GM12878 (cell line): ENCODE results near the gene RARA. TPM values are rescaled to one million over a fixed set of nuclear protein-coding genes. Genes with fewer than 3 reads are reported as not detected.

Experiments used
- ATAC-seq: fragments of 200-7000 bp; cut with Tn5 transposase; 3 replicates; pipeline ENCODE4 v1.9.1; 2020; ENCODE audit warnings: mild to moderate bottlenecking, moderate library complexity
- BruUV-seq: library from RNA; stranded (reverse); fragments of 400-500 nt; replicated peaks from 2 replicates; lab custom pipeline; 2021; lab: Mats Ljungman, UMichigan
- CTCF ChIA-PET: fragments of 300-600 bp; sonication (Branson Sonifier 250); formaldehyde crosslinking; extraction: SDS; loops from one replicate; lab custom pipeline; 2021; ENCODE audit warnings: inconsistent platforms; lab: Yijun Ruan, JAX
- POLR2A ChIA-PET: fragments of 350-600 bp; formaldehyde crosslinking; extraction: SDS; loops from one replicate; lab custom pipeline; 2021; ENCODE audit warnings: inconsistent platforms; lab: Charles Lee
- RAD21 ChIA-PET: fragments of 300-600 bp; sonication (Branson Sonifier 250); formaldehyde crosslinking; loops from one replicate; lab custom pipeline; 2023; ENCODE audit warnings: antibody characterized with exemption; ENCODE audit not compliant: unreplicated experiment; lab: Charles Lee
- SMC1A ChIA-PET: fragments of 300-600 bp; sonication (Branson Sonifier 250); formaldehyde crosslinking; loops from one replicate; lab custom pipeline; 2023; ENCODE audit not compliant: unreplicated experiment, uncharacterized antibody; lab: Charles Lee
- DNase-seq: peaks from one replicate; pipeline ENCODE4 v3.0.0-alpha.2; 2011; ENCODE audit warnings: low read depth, low spot score
- FAIRE-seq: peaks from 3 replicates; lab custom pipeline; 2011; peaks lifted over from hg19 to GRCh38; lab: Jason Lieb, UNC
- H2AFZ ChIP-seq: 2 replicates; pipeline ENCODE4 v1.6.0; 2011; ENCODE audit warnings: low read depth, low read length, control low read depth; ENCODE audit not compliant: control insufficient read depth
- H3K27ac ChIP-seq: 2 replicates; pipeline ENCODE4 v1.5.1; 2011; ENCODE audit warnings: control low read depth; ENCODE audit not compliant: control insufficient read depth, insufficient read depth
- H3K27me3 ChIP-seq, 2 experiments: replicated peaks in 1 of 2; 2 replicates each; pipeline versions ENCODE4 v1.6.0 to v1.6.1; 2011; ENCODE audit warnings: low read length in 1 of 2; ENCODE audit not compliant: control insufficient read depth in 2 of 2, insufficient read depth in 2 of 2
- H3K36me3 ChIP-seq, 2 experiments: 2 replicates each; pipeline ENCODE4 v1.5.1; 2011; ENCODE audit warnings: low read length in 1 of 2; ENCODE audit not compliant: control insufficient read depth in 2 of 2, insufficient read depth in 2 of 2
- H3K4me1 ChIP-seq: 2 replicates; pipeline ENCODE4 v1.6.1; 2011; ENCODE audit warnings: mild to moderate bottlenecking, low read length, moderate library complexity, mixed read lengths; ENCODE audit not compliant: control insufficient read depth, insufficient read depth
- H3K4me2 ChIP-seq: 2 replicates; pipeline ENCODE4 v1.6.0; 2011; ENCODE audit warnings: control low read depth; ENCODE audit not compliant: control insufficient read depth, insufficient read depth
- H3K4me3 ChIP-seq: fragments of 200-600 bp; sonication (generic); 2 replicates; pipeline ENCODE4 v1.5.1; 2016
- H3K79me2 ChIP-seq: 2 replicates; pipeline ENCODE4 v1.6.0; 2011; ENCODE audit warnings: low read length; ENCODE audit not compliant: control insufficient read depth, insufficient read depth
- H3K9ac ChIP-seq: 2 replicates; pipeline ENCODE4 v1.8.0; 2011; ENCODE audit warnings: low read length, control low read depth, mixed read lengths; ENCODE audit not compliant: control insufficient read depth, insufficient read depth
- H3K9me3 ChIP-seq: replicated peaks from 3 replicates; pipeline ENCODE4 v1.5.1; 2011; ENCODE audit warnings: mild to moderate bottlenecking, low read length; ENCODE audit not compliant: control insufficient read depth, insufficient read depth
- H4K20me1 ChIP-seq: 2 replicates; pipeline ENCODE4 v1.6.0; 2011; ENCODE audit not compliant: control insufficient read depth, insufficient read depth
- BACH1 ChIP-seq: fragments of 450-650 bp; IDR thresholded peaks from 2 replicates; pipeline ENCODE4 v1.6.1; 2017; ENCODE audit warnings: mild to moderate bottlenecking, borderline replicate concordance
- CHD2 ChIP-seq: IDR thresholded peaks from 2 replicates; pipeline ENCODE4 v1.6.1; 2011; ENCODE audit warnings: low read depth, low read length, improper control_type of control experiment, borderline replicate concordance
- EED ChIP-seq: sonication (generic); IDR thresholded peaks from 2 replicates; pipeline ENCODE4 v1.6.1; 2016; ENCODE audit warnings: antibody characterized with exemption, low read depth
- EZH2 ChIP-seq: IDR thresholded peaks from 2 replicates; pipeline ENCODE4 v1.6.1; 2012; ENCODE audit warnings: low read depth, mild to moderate bottlenecking, control low read depth, inconsistent platforms, low read length, borderline replicate concordance; ENCODE audit not compliant: control insufficient read depth
- KLF5 ChIP-seq: fragments of 450-650 bp; IDR thresholded peaks from 2 replicates; pipeline ENCODE4 v1.6.1; 2014; ENCODE audit warnings: mild to moderate bottlenecking; ENCODE audit not compliant: partially characterized antibody
- RAD51 ChIP-seq: fragments of 450-650 bp; IDR thresholded peaks from 2 replicates; pipeline ENCODE4 v1.6.1; 2016; ENCODE audit warnings: moderate library complexity, mild to moderate bottlenecking, inconsistent platforms
- ZZZ3 ChIP-seq: IDR thresholded peaks from 2 replicates; pipeline ENCODE4 v1.6.1; 2011; ENCODE audit warnings: low read depth; ENCODE audit not compliant: control insufficient read depth, insufficient read length
- WGBS: methylation state at CpG from one replicate; pipeline ENCODE4 v1.1.6; 2016; ENCODE audit warnings: low lambda C conversion rate; ENCODE audit not compliant: insufficient replicate concordance, insufficient coverage; ENCODE audit errors: missing lambda C conversion rate; 5-methylcytosine and 5-hydroxymethylcytosine counted together
- in situ Hi-C: fragments of 300-500 bp; cut with MboI; formaldehyde crosslinking; loops from 9 replicates; pipeline ENCODE4 v1.14.3; 2018; ENCODE audit warnings: mixed read lengths
- intact Hi-C: fragments of 100-400 bp; cut with micrococcal nuclease; formaldehyde crosslinking; loops from one replicate; pipeline ENCODE4 v1.14.2; 2022; ENCODE audit not compliant: unreplicated experiment
- polyA plus RNA-seq, 11 experiments: library from polyadenylated mRNA; depleted of rRNA in 4 of 11; unstranded in 6 of 11; stranded (reverse) in 5 of 11; fragments of >200 nt; fragmentation: Nextera tagmentation in 4 of 11; fragmentation: Illumina TruSeq in 1 of 11; extraction: Ambion mirVana in 4 of 11; extraction: Trizol in 1 of 11; gene quantifications; 1 replicate in 1 of 11; 2 replicates in 10 of 11; pipeline versions ENCODE4 v1.2.1 to v1.2.3, GENCODE V29; 2011 to 2016; ENCODE audit warnings: inconsistent platforms in 2 of 11, missing spikeins in 2 of 11, low read depth in 1 of 11
- total RNA-seq, 4 experiments: library from RNA; depleted of rRNA in 3 of 4; stranded (reverse); fragments of >200 nt in 3 of 4; fragmentation: Illumina TruSeq in 1 of 4; extraction: Trizol in 1 of 4; gene quantifications; 2 replicates each; pipeline versions ENCODE4 v1.2.1 to v1.2.3, GENCODE V29; 2013 to 2021

Gene RARA
- total and polyA plus RNA-seq, 10 of the 15 experiments (the other 5 are each of a cell fraction or from before 2014, with no cell fraction given) = 0.13 to 33.6 (median 13.6) TPM

- no peak for TF ChIP-seq CHD2
- no peak for TF ChIP-seq KLF5
Measured at GRCh38 chr17:40327244-40327729, 18.3 kb downstream of the RARA start (continued).

- ATAC-seq (no peak), DNase-seq (no peak)
- H3K4me1 ChIP-seq = peaks cover 59% of the 10 kb centered on the region
- RAD21 ChIA-PET = interaction anchor here (1.0 to 12.6 kb wide), 5 partner anchors 13 to 109 kb away, joined by 3 to 156 read pairs (median 6); partner anchors contain the start of gene RARA
- H3K4me2 ChIP-seq = peak overlapping the region; percentile 100
- peak overlapping the region; percentile 96 for H3K27ac ChIP-seq
- H4K20me1 ChIP-seq = no peaks in the 10 kb centered on the region
- H2AFZ ChIP-seq = no peak overlapping the region
- in situ Hi-C loops = loop anchor here (10.0 kb wide), 1 partner anchor 1347 kb away; no protein-coding TSS in a partner anchor
- H3K9ac ChIP-seq = peak overlapping the region; percentile 75; the same call in 1 of the 2 replicates
- no TSS peak for BruUV-seq
- SMC1A ChIA-PET = interaction anchor here (0.6 to 11.2 kb wide), 7 partner anchors 12 to 32 kb away, joined by 3 to 172 read pairs (median 4); partner anchors contain the start of gene RARA
- intact Hi-C loops = no loop called here
- peaks cover 93% of the 10 kb centered on the region for H3K79me2 ChIP-seq
- WGBS = 14% methylated on average over 3 of the region's 3 CpGs
- 0 out of 2 replicates have a peak overlapping the region, but pooled peaks have one; percentile 42 for H3K4me3 ChIP-seq
- POLR2A ChIA-PET = interaction anchor here (1.0 to 7.0 kb wide), 2 partner anchors 9 to 17 kb away, joined by 3 to 123 read pairs; partner anchors contain the start of gene RARA
- H3K27me3 ChIP-seq = no peaks in the 10 kb centered on the region
- H3K36me3 ChIP-seq = peaks cover 12 to 19% of the 10 kb centered on the region in 2 experiments; a peak in 3 of 4 replicates
- CTCF ChIA-PET = interaction anchor here (1.0 to 6.6 kb wide), 7 partner anchors 8 to 215 kb away, joined by 3 to 58 read pairs (median 10); partner anchors contain the start of gene RARA
- H3K9me3 ChIP-seq = no peaks in the 10 kb centered on the region
- TF ChIP-seq BACH1 = no peak
- TF ChIP-seq RAD51 = no peak
- 0 out of 2 replicates have a peak, but pooled peaks have one; percentile 12 for TF ChIP-seq EED
- TF ChIP-seq EZH2 = no peak
- no peak for TF ChIP-seq ZZZ3
- TF ChIP-seq, all 136 proteins: peak for 1
- no peak for FAIRE-seq
Measured at GRCh38 chr17:40327735-40328385, 18.9 kb downstream of the RARA start.
